Adrenal gland (tissue), 12 donors: Measurements from ENCODE around the gene OLAH. TPM values are rescaled to one million over a fixed set of nuclear protein-coding genes. Genes with fewer than 3 reads are reported as not detected.

Experiments
- DNase-seq, 7 donors: peaks; one replicate each; pipeline ENCODE4 v3.0.0-alpha.2; 2019 to 2020
- H3K27ac ChIP-seq, 5 donors: fragments of 200-600 bp; sonication (generic) in 4 of 5; 1 replicate in 3 of 5; 2 replicates in 2 of 5; pipeline versions ENCODE4 v1.5.1 to v1.8.0; 2016 to 2020; ENCODE audit warnings: mild to moderate bottlenecking in 1 of 5
- H3K27me3 ChIP-seq: fragments of 200-600 bp; 2 replicates; pipeline ENCODE4 v1.8.0; 2021
- H3K36me3 ChIP-seq, 2 donors: fragments of 200-600 bp; replicated peaks in 1 of 2; 1 replicate in 1 of 2; 2 replicates in 1 of 2; pipeline versions ENCODE4 v1.5.1 to v1.8.0; 2018 to 2022
- H3K4me1 ChIP-seq, 2 donors: fragments of 200-600 bp; replicated peaks in 1 of 2; 1 replicate in 1 of 2; 2 replicates in 1 of 2; pipeline versions ENCODE4 v1.5.1 to v1.8.0; 2018 to 2021
- H3K4me3 ChIP-seq, 4 donors: fragments of 200-600 bp; sonication (generic) in 3 of 4; one replicate each; pipeline ENCODE4 v1.5.1; 2016 to 2018
- H3K9me3 ChIP-seq, 3 donors: fragments of 200-600 bp; sonication (generic) in 1 of 3; replicated peaks in 1 of 3; 1 replicate in 2 of 3; 2 replicates in 1 of 3; pipeline versions ENCODE4 v1.5.1 to v1.8.0; 2016 to 2021
- POLR2A ChIP-seq, 2 donors: fragments of 450-650 bp; IDR thresholded peaks; one replicate each; pipeline ENCODE4 v1.6.1; 2017; ENCODE audit warnings: antibody characterized with exemption in 2 of 2, mild to moderate bottlenecking in 2 of 2, moderate library complexity in 1 of 2
- WGBS, 4 donors: extraction: QIAGEN DNeasy Blood & Tissue Kit in 2 of 4; methylation state at CpG; one replicate each; pipeline versions ENCODE4 v1.1.5 to v1.1.7; 2013 to 2017; 5-methylcytosine and 5-hydroxymethylcytosine counted together
- intact Hi-C, 2 donors: fragments of 100-400 bp; cut with DNase I; formaldehyde crosslinking; loops; one replicate each; pipeline versions ENCODE4 v1.14.1 to v1.15.0; 2022 to 2023
- polyA plus RNA-seq, 3 donors: library from polyadenylated mRNA; stranded (reverse); fragments of 200-250 nt in 2 of 3; fragments of 350-450 nt in 1 of 3; fragmentation: Illumina TruSeq in 1 of 3; extraction: RNeasy Lipid Tissue Mini Kit (QIAGEN cat#74804) in 1 of 3; gene quantifications; one replicate each; pipeline ENCODE4 v1.2.3, GENCODE V29; 2013 to 2014
- total RNA-seq, 9 donors: library from RNA; depleted of rRNA in 4 of 9; stranded (reverse); fragments of >200 nt in 4 of 9; fragments of 120-200 nt in 1 of 9; fragmentation: NEBNext Ultra II Directional in 1 of 9; extraction: Animal tissue kit (Norgen Biotek cat#: 25700) in 1 of 9; gene quantifications; one replicate each; pipeline versions ENCODE4 v1.1.0 to v1.2.4, GENCODE V29; 2013 to 2023
- TF ChIP-seq, protein P1 (sequence below), 6 experiments: fragments of 450-650 bp in 4 of 6; fragments of 200-600 bp in 2 of 6; sonication (generic) in 1 of 6; IDR thresholded peaks; 1 replicate in 5 of 6; 2 replicates in 1 of 6; pipeline versions ENCODE4 v1.5.1 to v1.8.0; 2016 to 2021; ENCODE audit warnings: antibody characterized with exemption in 6 of 6, mild to moderate bottlenecking in 2 of 6, moderate library complexity in 1 of 6
- donor health status: healthy with polysubstance abuse.
- donor health status: Bipolar disorder and iron deficiency.
- donor health status: DM: yes; HTN: yes; CAD: no.
- donor health status: DM: no; HTN: no; CAD: no.
- donor health status: DM: no; HTN: no; CAD: no.
- donor health status: DM: yes; HTN: yes; CAD: no.

Gene OLAH
- total and polyA plus RNA-seq, 12 donors: 0.18 to 2.8 (median 0.68) TPM

DNA sequence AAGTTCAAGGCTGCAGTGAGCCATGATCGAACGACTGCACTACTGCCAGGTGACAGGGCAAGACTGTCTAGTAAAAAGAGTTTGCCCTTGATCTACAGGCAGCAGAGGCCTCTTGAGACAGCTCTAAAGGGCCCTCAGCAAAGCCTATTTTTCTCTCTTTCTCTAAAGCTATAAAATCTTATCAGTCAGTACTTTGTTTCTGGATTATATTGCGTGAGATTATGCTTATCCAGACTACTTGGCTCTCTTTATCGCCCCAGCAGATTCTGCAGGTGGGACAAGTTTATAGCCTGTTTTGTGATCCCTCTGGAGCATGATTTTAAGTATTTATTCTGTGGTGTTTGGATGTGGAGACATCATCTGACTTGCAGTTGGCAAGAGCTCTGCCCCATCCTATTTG, 56.1 kb downstream of the OLAH start:
- Histone ChIP-seq H3K27me3 (no peaks in the 10 kb centered on the region), H3K4me1 (peaks cover 9 to 29% of the 10 kb centered on the region in 2 donors), H3K36me3 (peaks cover 0 to 27% of the 10 kb centered on the region in 2 donors), H3K4me3 (no peak overlapping the region), H3K9me3 (no peaks in the 10 kb centered on the region), H3K27ac (peak overlapping the region in 1 of 5 donors; percentile 21)
- DNase-seq: no peak
- WGBS, 4 donors: 59 to 79% (median 62%) methylated on average over 4 of the region's 4 CpGs
- TF ChIP-seq POLR2A (IDR thresholded peaks at IDR 0.05): no peak
- TF ChIP-seq, protein P1, sequence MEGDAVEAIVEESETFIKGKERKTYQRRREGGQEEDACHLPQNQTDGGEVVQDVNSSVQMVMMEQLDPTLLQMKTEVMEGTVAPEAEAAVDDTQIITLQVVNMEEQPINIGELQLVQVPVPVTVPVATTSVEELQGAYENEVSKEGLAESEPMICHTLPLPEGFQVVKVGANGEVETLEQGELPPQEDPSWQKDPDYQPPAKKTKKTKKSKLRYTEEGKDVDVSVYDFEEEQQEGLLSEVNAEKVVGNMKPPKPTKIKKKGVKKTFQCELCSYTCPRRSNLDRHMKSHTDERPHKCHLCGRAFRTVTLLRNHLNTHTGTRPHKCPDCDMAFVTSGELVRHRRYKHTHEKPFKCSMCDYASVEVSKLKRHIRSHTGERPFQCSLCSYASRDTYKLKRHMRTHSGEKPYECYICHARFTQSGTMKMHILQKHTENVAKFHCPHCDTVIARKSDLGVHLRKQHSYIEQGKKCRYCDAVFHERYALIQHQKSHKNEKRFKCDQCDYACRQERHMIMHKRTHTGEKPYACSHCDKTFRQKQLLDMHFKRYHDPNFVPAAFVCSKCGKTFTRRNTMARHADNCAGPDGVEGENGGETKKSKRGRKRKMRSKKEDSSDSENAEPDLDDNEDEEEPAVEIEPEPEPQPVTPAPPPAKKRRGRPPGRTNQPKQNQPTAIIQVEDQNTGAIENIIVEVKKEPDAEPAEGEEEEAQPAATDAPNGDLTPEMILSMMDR (IDR thresholded peaks at IDR 0.05): no peak
- intact Hi-C loops: no loop called here

DNA sequence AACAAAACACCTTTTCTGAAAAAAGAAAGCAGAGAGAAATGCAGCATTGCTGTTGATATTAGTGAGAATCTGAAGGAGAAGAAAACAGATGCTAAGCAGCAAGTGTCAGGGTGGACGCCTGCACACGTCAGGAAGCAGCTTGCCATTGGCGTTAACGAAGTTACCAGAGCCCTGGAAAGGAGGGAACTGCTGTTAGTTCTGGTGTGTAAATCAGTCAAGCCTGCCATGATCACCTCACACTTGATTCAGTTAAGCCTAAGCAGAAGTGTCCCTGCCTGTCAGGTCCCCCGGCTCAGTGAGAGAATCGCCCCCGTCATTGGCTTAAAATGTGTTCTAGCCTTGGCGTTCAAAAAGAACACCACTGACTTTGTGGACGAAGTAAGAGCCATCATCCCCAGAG, 59.8 kb downstream of the OLAH start:
- TF ChIP-seq POLR2A (IDR thresholded peaks at IDR 0.05): no peak
- TF ChIP-seq, protein P1 (IDR thresholded peaks at IDR 0.05): no peak
- intact Hi-C loops: no loop called here
- Histone ChIP-seq H3K9me3 (no peaks in the 10 kb centered on the region), H3K4me3 (no peak overlapping the region), H3K4me1 (peaks cover 3 to 21% of the 10 kb centered on the region in 2 donors), H3K27me3 (no peaks in the 10 kb centered on the region), H3K27ac (no peak overlapping the region), H3K36me3 (peaks cover 0 to 35% of the 10 kb centered on the region in 2 donors)
- 84 to 90% (median 87%) methylated on average over 9 of the region's 9 CpGs for WGBS, 4 donors
- DNase-seq: peak in 1 of 7 donors; percentile 69

DNA sequence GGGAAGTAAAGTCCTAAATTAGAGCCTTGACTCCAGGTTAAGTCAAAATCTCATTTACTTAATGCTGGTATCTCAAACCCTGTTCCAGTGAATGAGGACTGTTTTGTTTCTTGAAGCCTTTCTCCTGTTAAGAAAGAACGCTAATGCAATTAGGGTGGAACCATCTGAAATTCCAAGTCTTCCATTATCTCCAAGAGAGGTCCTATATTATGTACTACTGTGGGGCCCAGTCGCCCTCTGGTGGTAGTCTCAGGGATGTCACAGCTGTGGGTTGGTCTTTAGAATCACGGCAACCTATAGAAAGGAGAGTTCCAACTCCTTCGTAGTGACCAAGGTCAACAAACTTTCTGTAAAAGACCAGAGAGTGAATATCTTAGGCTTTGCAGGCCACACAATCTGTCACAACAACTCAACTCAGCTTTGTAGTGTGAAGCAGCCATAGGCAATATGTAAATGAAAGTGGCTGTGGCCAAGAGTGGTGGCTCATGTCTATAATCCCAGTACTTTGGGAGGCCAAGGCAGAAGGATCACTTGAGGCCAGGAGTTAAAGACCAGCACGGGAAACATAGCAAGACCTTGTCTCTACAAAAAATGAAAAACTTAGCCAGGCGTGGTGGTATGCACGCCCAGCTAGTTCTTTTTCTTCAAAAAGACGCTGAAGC, 62.7 kb downstream of the OLAH start:
- no peak for TF ChIP-seq POLR2A (IDR thresholded peaks at IDR 0.05)
- TF ChIP-seq, protein P1 (IDR thresholded peaks at IDR 0.05): peak; percentile 74 to 89 (median 84)
- peaks cover 0 to 7% of the 10 kb centered on the region in 2 donors for H3K4me1 ChIP-seq
- intact Hi-C loops: no loop called here
- no peak overlapping the region for H3K4me3 ChIP-seq
- no peaks in the 10 kb centered on the region for H3K27me3 ChIP-seq
- no peaks in the 10 kb centered on the region for H3K9me3 ChIP-seq
- WGBS, 4 donors: 52 to 55% (median 54%) methylated on average over 7 to 8 of the region's 8 CpGs
- DNase-seq: peak; percentile 50 to 87 (median 71)
- H3K36me3 ChIP-seq: peaks cover 0 to 35% of the 10 kb centered on the region in 2 donors
- no peak overlapping the region for H3K27ac ChIP-seq

DNA sequence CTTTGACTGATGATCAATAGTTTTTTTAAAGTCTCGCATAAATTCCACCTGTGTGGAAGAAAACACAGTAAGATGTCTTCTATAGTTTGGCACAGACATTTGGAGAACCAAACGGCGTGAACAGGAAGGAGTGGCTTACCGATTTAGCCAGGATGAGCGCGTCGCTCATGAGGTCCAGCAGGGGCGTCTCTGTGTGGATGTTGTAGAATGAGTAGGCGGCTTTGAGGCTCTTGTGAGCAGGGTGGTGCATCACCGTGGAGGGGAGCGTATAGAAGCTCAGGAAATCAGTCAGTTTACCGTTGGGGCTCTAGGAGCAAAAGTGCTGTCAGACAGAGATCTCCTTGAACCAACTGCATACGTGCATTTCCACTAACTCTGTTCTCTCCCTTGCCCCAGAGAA, 68.9 kb downstream of the OLAH start:
- DNase-seq: no peak
- Histone ChIP-seq H3K27ac (no peak overlapping the region), H3K36me3 (no peaks in the 10 kb centered on the region), H3K27me3 (no peaks in the 10 kb centered on the region), H3K4me3 (no peak overlapping the region), H3K9me3 (no peaks in the 10 kb centered on the region), H3K4me1 (no peaks in the 10 kb centered on the region)
- WGBS, 4 donors: 95 to 96% (median 95%) methylated on average over 13 of the region's 13 CpGs
- intact Hi-C loops: no loop called here
- TF ChIP-seq, protein P1 (IDR thresholded peaks at IDR 0.05): no peak
- TF ChIP-seq POLR2A (IDR thresholded peaks at IDR 0.05): no peak
